ENCODE data around the gene EBP. TPM values are rescaled to one million over a fixed set of nuclear protein-coding genes. Genes with fewer than 3 reads are reported as not detected.

The EBP gene
- total and polyA plus RNA-seq, 2 of the 8 experiments (the other 6 are each of a cell fraction or from before 2014, with no cell fraction given): 143 to 286 TPM

GRCh38 chrX:48558271-48558670 lies 36.7 kb downstream of the EBP start:
- no peaks in the 10 kb centered on the region for H3K9me3 ChIP-seq (ENCODE audit: insufficient read depth in 2 of 2, low read depth in 1 of 2, low read length in 1 of 2)
- H2BK12ac ChIP-seq (ENCODE audit: low read depth, low read length): no peak overlapping the region
- H3K23ac ChIP-seq (ENCODE audit: insufficient read length): no peak overlapping the region
- H3K4me1 ChIP-seq (replicated peaks in 1 of 4; ENCODE audit: control insufficient read depth in 3 of 4, insufficient read depth in 4 of 4, low read length in 3 of 4): no peaks in the 10 kb centered on the region
- H2AFZ ChIP-seq (ENCODE audit: low read length): no peak overlapping the region
- no peak overlapping the region for H3K56ac ChIP-seq (replicated peaks; ENCODE audit: insufficient read length, low read depth, low read length)
- H4K8ac ChIP-seq (ENCODE audit: extremely low read depth, insufficient read depth, low read length): no peak overlapping the region
- no peak for DNase-seq (ENCODE audit: low read depth in 1 of 2, low spot score in 2 of 2)
- TF ChIP-seq RFX5 (IDR thresholded peaks at IDR 0.05; ENCODE audit: borderline replicate concordance, low read depth, low read length): no peak
- no peak for FAIRE-seq
- no peaks in the 10 kb centered on the region for H4K20me1 ChIP-seq (replicated peaks in 1 of 2; ENCODE audit: control insufficient read depth in 1 of 2, insufficient read depth in 2 of 2, low read length in 2 of 2)
- H3K4me2 ChIP-seq (ENCODE audit: insufficient read depth in 1 of 2, low read depth in 2 of 2, low read length in 2 of 2): no peak overlapping the region
- no peak overlapping the region for H2BK20ac ChIP-seq (ENCODE audit: low read length)
- 95% methylated on average over 4 of the region's 4 CpGs; no CpG with 5 or more reads in 1 of the 2 experiments for WGBS, 2 experiments (ENCODE audit: extremely low coverage in 1 of 2, insufficient coverage in 1 of 2, insufficient read length in 1 of 2, insufficient replicate concordance in 2 of 2, low coverage in 1 of 2, low lambda C conversion rate in 2 of 2, missing lambda C conversion rate in 1 of 2)
- ChIA-PET CTCF (ENCODE audit: partially characterized antibody) (no interaction called here), POLR2A (ENCODE audit: partially characterized antibody) (interaction anchor here (1.9 kb wide), 1 partner anchor 16 kb away, joined by 6 read pairs; the partner anchor contains the start of gene RBM3)
- no peak overlapping the region for H3K4me3 ChIP-seq (ENCODE audit: extremely low read depth in 1 of 4, insufficient read depth in 2 of 4, low read depth in 3 of 4, low read length in 4 of 4)
- no peak overlapping the region for H3K4ac ChIP-seq (replicated peaks; ENCODE audit: insufficient read length, low read depth, low read length)
- no peaks in the 10 kb centered on the region for H3K27me3 ChIP-seq (replicated peaks in 1 of 4; ENCODE audit: control insufficient read depth in 3 of 4, extremely low read depth in 1 of 4, insufficient read depth in 3 of 4, low read length in 3 of 4)
- no peak overlapping the region for H2BK15ac ChIP-seq (ENCODE audit: low read length)
- H3K79me1 ChIP-seq (ENCODE audit: low read depth, low read length): no peaks in the 10 kb centered on the region
- H3K23me2 ChIP-seq (ENCODE audit: low read depth, low read length): no peaks in the 10 kb centered on the region
- no peak overlapping the region for H3K14ac ChIP-seq (ENCODE audit: insufficient read length)
- no peaks in the 10 kb centered on the region for H3K79me2 ChIP-seq (ENCODE audit: control insufficient read depth in 1 of 2, insufficient read depth in 2 of 2, low read length in 2 of 2)
- no peak overlapping the region for H2BK5ac ChIP-seq (ENCODE audit: low read depth, low read length)
- H3K36me3 ChIP-seq (ENCODE audit: control insufficient read depth in 2 of 4, insufficient read depth in 4 of 4, low read length in 3 of 4): peaks cover 0 to 8% (median under 1%) of the 10 kb centered on the region in 4 experiments; a peak in 3 of 8 replicates
- H4K5ac ChIP-seq (ENCODE audit: insufficient read length, low read depth, low read length): no peak overlapping the region
- no peak overlapping the region for H3K18ac ChIP-seq (ENCODE audit: extremely low read depth, low read length)
- no peak overlapping the region for H3K27ac ChIP-seq (ENCODE audit: low read depth, low read length)
- no peak overlapping the region for H4K91ac ChIP-seq (replicated peaks; ENCODE audit: insufficient read length, low read length)
- no peak overlapping the region for H3K9ac ChIP-seq (replicated peaks in 1 of 4; ENCODE audit: extremely low read depth in 1 of 4, low read depth in 3 of 4, low read length in 3 of 4)
- H2BK120ac ChIP-seq (replicated peaks; ENCODE audit: low read depth, low read length): no peak overlapping the region
- H2AK5ac ChIP-seq (ENCODE audit: low read depth, low read length): no peak overlapping the region
